ENCODE data around the gene GPR35.
"Not testable (repeated sequence)": the region's sequence is repeated elsewhere in the genome, so short reads cannot be mapped to it uniquely, and the experiment has no call there.

The GPR35 gene

DNA sequence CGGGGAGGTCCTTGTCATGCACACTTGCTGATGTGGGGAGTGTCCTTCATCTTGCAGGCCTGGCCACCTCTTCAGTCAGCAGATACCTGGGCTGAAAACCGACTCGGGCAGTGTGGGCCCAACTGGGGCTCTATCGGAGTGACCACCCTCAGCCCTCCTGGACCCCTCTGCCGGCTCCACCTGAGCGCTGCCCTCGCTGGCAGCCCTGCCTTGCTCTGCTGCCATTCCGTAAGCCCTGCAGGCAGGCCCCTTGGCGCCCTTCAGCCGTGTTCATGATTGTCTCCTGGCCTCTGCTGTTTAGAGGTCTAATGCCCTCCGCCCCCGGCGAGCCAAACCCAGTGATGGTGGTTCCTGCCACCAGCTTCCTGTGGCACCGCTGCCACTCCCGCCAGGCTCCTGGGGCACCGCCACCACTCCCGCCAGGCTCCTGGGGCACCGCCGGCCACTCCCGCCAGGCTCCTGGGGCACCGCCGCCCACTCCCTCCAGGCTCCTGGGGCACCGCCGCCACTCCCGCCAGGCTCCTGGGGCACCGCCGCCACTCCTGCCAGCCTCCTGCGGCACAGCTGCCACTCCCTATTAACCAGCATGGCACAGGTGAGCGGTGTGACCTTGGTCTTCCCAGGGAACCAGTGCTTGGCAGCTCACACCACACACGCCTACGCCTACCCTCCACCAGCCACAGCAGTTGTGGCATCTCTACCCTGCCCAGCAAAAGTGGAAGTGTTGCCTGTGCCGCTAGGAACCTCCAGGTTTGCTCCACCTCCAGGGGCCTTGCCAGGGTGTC, 22.8 kb upstream of the GPR35 start:
- DNase-seq (ENCODE audit: low read depth): no peak

DNA sequence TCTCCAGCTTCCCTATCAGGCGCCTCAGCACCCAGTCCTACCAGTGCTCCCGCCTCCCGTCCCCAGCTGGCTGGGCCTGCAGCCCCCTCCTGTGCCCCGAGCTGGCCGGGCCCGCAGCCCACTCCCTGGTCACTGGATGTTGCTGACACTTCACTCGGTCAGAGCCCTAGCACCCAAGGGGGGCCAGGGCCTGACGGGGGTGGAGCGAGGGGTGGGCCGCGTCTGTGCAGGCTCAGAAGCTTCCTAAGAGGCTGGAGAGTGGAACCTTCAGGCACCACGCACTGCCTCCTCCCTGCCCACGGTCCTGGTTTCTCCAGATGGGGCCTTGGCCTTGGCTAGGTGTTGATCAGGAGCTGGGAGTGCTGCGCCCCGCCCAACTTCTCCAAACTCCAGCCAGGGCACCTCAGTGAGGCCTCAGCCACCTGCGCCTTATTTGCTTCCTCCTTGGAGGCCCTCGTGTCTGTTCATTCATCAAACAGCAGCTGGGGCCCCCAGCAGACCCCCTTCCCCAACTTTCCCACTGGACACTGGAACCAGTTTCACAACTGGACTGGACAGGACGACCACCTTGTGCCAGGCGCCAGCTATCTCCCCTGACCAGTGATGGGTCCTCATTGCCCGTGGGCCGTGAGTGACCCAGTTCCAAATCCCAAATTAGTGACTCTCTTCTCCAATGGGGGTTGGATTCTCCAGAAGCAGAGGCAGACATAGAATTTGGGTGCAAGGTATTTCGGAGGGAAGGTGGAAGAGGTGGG, 22.0 kb upstream of the GPR35 start:
- DNase-seq (ENCODE audit: low read depth): no peak

DNA sequence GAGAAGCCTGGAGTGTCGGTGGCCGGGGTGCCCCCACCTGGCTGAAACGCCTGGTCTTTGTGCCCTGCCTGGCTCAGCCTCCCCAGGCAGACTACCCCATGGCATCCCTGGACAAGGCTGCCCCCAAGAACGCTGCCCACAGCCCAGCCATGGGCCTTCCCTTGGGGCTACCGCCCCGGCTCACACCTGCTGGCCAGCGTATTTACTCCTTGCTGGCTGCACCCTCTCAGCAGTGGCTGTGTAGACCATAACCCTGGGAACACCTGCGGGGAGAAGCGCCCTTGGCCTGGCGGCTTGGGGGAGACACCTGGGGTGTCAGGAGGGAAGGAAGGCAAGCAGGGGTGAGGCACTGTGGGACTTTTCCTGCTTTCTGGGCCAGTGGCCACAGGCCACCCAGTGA, 21.4 kb upstream of the GPR35 start:
- no peak for DNase-seq (ENCODE audit: low read depth)

DNA sequence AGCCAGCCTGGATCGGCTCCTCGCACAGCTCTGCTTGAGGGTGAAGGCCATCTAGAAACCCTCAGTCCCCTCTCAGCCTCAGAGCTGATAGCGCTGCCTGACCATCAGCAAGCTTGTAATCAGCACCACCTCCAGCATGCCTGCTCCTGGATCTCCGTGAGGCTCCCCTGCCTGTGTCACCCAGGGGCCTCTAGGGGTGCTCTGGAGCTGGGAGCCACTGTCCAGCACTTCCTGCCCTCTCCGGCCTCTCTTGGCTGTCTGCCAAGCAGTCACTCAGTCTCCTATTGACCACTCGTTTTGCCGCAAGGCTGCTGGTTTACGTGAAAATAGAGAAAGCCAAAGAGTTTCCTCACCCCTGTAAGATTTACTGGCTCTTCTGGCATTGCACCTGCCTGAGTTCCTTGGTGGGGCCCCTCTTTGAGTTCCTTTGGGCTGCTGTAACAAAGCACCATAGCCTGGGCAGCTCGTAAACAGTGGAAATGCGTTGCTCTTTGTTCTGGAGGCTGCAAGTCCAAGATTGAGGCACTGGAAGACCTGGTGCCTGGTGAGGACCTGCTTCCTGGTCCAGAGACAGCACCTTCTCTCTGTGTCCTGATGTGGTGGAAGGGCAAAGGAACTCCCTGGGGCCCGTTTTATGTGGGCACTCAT, 20.9 kb upstream of the GPR35 start:
- peak; percentile 74 for DNase-seq (ENCODE audit: low read depth)

DNA sequence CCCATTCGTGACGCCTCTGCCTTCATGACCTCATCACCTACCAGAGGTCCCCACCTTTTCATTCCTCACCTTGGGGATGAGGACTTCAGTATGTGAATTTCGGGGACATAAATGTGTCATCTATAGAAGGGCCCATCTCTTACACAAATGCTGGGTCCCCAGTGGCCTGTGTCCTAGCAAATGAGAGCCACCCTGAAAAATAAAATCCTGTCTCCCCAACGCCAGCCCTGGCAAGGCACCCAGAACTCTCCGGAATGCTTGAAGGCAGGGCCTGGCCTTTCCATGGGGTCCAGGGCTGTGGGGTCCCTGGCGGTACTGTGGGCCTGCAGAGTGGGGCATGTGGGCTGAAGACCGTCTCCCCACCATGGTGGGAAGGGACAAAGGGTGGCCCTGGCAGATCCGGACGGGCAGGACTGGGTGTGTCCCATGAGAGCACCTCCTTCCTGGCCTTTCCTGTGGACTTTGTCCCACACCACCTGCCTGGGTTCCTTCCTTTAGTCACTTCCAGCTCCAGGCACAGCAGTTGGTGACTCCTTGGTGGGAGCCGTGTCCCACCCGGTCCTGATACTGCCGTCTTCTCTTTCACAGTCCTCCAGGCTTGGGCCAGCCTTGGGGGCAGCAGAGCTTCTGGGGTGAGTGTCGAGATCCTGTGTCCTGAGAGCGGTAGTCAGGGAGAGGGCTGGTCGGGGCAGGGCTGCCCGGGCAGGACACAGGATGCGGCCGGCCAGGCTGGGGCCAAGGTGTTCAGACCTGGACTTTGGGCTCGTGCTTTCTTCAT, 20.2 kb upstream of the GPR35 start:
- DNase-seq (ENCODE audit: low read depth): no peak

DNA sequence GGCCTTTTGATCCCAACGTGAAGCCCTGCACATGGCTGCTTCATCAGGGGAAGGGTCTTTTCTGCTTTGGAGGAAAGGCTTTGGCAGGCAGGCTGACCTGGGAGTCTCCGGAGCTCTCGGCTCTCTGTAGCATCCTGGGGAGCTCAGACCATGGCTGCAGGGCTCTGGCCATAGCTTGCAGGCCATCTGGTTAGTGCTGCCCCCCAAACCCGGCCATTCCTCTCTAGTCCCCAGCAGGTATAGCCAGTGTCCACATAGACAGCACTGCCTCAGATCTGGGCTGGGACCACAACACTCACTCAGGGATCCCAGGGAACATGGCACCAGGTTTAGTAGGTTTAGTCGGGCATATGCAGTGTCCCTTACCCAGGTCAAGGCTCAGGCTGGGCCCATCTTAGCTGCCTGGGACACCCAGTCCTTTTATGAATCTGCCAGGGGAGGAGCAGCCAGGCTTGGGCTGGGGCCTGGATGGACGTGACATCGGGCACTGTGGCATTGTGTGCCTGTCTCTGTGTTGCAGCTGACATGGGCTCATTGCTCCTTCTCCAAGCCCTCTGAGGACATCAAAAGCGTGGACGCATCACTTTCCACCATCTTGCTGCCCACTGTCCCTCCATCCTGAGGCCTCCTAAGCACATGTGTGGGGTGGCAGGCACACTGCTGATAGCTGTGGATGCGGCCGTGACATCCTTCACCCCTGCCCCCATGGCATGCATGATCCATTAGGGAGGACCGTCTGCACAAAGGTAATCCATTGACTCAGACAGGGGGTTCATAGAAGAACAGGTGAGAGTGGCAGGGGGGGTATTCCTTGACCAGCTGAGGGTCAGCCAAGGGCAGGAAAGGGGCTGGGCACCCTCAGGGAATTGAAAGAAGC, 19.2 kb upstream of the GPR35 start:
- no peak for DNase-seq (ENCODE audit: low read depth)

DNA sequence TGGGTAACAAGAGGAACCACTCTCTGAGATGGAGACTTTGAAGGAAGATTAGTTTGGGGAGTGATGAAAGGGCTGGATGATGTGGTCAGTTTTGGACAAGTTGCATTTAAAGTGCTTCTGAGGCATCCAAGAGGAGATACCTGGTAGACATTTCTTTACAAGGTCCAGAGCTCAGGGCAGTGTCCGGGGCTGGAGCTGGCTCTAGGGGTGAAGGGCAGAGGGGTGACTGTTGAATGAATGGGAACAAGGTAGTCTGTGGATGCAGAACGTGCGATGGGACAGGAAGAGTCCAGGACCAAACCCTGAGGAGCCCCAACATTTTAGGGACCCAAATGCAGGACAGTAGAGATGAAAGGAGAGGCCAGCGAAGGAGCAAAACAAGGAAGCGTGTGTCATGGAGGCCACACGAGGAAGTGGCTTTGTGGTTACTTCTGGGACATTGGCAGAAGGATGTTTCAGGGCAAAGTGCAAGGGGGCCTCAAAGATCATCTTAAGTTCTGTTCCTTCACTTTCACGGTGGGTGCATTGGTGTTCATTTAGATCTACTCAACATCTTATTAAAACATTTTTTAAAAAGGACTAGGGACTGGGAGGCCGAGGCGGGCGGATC, 13.6 kb upstream of the GPR35 start:
- no peak for DNase-seq (ENCODE audit: low read depth)

DNA sequence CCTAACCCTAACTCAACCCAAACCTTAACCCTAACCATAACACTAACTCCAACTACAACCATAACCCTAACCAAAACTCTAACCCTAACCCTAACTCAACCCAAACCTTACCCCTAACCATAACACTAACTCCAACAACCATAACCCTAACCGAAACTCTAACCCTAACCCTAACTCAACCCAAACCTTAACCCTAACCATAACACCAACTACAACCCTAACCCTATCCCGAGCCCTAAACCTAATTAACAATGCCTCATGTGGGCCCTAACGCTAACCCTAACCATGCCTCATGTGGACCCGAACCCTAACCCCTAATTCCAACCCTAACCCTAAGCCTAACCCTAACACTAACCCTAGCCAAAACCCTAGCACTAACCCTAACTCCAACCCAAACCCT, 11.5 kb upstream of the GPR35 start:
- DNase-seq (ENCODE audit: low read depth): no peak

DNA sequence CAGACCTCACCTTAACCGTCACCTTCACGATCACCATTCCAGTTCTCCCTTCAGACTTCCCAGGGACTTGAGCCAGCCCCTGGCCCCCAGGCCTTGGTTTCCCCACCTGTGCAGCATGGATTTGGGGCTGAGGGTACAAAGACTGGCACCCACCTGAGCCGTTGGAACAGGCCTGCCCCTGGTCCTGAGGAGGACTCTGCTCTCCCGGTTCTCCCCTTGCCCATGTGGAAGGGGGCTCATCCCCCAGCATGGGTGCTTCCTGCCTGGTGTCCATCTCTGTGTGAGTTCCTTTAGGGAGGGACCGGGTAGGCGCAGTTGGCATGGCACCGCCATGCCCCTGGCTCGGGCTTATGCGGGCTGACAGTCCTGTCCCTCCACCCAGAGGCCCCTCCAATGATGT, 10.9 kb upstream of the GPR35 start:
- DNase-seq (ENCODE audit: low read depth): no peak

DNA sequence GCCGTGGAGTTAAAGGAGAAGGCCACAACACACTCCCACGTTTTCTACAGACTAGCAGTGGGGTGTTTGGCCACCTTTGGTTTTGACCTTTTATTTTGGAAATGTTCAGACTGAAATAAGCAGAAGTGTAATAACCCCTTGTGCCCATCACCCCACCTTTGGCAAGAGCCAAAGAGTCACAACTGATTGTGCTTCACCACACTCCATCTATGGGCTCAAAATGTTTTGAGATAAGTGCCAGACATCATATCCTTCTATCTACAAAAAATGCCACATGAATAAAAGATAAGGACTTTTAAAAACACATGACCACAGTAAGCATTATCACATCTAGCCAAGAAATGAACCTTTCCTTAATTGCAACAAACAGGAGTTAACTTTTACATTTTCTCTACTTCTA, 9.9 kb upstream of the GPR35 start:
- no peak for DNase-seq (ENCODE audit: low read depth)

DNA sequence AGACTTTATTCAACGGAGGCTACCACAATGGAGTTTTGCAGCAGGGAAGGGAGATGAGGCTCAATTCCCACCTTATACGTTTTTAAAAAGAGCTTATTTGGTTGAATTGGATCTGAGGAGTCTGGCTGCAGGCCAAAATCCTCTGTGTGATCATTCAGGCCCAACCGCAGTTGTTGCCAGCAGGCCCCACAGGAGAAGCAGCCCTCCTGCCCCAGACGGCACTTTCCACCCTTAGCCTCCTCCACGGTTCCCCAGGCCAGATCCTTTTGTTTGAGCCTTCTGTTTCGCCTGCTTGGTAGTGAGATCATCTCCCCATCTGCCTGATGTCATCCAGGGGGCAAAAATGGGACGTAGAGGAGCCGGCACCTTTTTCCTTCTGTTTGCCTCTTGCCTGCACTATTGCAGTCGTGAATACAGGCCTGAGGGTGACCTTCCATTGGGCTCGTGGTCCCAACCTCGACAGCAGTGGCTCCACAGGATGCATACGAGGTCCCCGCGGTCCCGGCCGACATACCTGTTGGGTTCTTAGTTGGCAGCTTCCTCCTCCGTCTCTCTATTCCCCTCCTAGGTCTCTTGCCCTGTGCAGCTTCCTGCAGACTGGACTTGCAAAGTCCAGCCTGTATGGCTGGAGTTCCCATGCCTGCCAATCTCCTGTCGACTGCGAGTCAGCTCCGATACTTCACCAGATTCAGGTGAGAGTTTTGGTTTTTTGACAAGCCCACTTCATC, 9.3 kb upstream of the GPR35 start:
- DNase-seq (ENCODE audit: low read depth): no peak

DNA sequence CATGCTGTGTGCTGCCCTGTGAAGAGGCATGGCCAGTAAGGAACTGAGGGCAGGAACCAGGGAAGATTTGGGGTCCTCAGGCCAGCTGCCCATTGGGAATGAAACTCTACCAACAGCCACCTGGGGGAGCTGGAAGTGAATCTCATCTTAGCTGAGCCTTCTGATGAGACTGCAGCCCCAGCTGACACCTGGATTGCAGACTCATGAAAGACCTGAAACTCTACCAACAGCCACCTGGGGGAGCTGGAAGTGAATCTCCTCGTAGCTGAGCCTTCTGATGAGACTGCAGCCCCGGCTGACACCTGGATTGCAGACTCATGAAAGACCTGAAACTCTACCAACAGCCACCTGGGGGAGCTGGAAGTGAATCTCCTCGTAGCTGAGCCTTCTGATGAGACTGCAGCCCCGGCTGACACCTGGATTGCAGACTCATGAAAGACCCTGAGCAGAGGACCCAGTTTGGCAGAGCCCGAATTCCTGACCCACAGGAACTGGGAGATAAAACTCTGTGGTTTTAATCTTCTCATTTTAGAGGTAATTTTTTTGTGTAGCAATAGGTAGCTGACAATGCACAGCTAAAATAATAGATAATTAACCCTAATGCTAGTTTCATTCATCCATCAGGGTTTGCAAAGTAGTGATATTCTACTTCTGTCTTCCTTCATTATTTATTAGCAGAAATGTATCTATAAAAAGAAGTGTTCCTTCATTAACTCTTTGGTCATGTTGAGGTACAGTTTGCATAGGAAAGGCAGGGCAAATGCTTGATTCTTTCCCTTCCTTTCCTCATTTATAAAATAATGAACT, 8.2 kb upstream of the GPR35 start:
- not testable (repeated sequence) for DNase-seq (ENCODE audit: low read depth)

DNA sequence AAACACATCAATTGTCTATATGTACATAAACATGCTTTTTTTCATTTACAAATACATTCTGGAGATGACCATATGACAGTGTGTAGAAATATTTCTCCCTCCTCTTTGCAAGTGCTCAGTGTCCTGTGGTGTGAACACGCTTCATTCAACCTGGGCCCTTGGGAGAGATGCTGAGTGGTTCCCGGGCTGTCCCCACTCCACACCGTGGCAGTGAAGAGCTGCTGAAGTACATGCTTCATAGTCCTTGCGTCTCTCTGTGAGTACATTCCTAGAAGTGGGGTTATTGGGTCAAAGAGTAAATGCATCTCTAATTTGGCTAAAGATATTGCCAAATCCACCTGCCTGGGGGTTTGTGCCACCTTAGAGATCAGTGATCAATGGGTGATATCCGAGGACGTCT, 6.5 kb upstream of the GPR35 start:
- DNase-seq (ENCODE audit: low read depth): no peak

DNA sequence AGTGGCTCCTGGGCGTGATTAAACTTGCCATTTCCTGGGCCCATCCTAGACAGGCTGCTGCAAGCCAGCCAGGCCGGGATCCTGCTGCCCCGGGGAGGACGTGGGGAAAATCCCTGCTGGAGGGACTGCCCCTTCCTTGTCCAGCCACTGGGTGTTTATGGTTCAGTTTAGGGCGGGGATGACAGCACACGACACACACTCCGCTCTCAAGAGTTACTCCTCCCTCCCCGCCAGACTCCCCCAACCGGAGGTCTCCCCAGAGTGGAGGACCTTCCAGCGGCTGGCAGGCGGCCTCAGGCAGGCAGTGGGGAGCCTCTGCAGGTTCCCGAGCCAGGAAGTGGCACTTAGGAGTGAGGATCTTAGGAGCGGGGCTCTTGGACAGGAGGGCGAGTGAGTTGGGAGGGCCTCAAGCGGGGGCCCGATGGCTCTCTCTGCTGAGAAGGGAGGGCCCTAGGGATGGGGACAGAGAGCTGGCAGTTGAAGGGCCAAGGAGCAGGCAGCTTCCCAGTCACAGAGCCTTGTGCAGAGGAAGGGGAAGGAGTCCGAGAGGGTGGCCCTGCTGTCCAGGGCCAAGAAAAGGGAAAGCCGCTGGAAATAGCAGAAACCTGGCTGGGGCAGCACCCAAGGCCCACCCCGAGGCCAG, 5.7 kb upstream of the GPR35 start:
- no peak for DNase-seq (ENCODE audit: low read depth)

DNA sequence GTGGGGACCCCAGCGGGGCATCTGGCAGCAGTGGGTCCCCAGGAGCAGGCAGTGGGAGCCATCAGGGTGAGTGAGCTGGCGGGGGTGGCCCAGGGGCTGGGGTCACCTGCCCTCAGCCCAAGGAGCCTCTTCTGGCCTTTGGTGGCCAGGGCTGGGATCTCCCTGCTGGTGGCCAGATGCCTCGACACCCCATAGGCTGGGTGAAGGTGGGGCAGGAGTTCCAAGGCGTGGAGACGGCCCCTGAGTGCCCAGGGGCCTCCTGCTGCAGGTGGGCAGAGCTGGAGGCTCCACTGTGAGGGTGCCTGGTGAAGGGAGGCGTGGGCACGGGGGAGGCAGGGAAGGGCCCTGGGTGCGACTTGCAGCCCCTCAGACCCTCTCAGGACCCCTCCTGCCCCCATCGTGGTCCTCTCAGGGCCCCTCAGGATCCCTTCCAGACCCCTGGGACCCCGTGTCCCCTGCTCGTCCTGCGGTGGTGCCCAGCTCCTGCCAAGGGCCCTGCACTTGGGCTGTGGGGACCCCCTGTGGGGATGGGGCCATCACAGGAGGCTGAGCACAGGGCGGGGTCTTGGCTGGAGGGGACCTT, 5.0 kb upstream of the GPR35 start:
- DNase-seq (ENCODE audit: low read depth): no peak

DNA sequence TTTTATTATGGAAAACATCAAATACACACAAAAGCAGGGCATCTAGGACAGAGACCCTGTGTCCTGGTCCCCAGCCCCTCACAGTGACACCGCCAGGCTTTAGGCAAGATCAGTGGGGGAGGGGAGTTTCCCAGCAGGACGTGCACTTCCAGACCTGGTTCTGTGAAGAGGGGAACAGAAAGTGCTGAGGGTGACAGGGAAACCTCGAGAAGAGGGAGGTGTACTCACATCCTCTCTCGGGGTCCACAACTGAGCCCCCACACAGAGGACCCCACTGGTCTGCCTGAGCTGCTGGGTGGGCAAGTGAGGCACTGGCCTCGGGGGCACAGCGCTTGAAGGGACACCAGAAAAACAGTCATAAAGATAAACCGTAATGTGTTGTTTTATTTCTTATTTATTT, 4.4 kb upstream of the GPR35 start:
- DNase-seq (ENCODE audit: low read depth): no peak

DNA sequence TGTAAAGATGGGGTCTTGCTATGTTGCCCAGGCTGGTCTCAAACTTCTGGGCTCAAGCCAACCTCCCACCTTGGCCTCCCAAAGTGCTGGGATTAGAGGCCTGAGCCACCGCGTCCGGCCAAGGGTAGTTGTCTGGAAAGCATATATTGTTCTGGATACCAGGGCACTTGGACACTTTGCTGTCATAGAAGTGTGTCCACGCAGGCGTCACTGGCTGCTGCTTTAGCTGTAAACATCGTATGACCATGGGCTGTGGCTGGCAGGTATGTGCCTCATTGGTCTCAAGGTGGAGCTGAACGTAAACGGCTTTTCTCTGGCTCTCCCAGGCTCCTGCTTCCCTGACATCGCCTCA, 3.2 kb upstream of the GPR35 start:
- DNase-seq (ENCODE audit: low read depth): no peak

DNA sequence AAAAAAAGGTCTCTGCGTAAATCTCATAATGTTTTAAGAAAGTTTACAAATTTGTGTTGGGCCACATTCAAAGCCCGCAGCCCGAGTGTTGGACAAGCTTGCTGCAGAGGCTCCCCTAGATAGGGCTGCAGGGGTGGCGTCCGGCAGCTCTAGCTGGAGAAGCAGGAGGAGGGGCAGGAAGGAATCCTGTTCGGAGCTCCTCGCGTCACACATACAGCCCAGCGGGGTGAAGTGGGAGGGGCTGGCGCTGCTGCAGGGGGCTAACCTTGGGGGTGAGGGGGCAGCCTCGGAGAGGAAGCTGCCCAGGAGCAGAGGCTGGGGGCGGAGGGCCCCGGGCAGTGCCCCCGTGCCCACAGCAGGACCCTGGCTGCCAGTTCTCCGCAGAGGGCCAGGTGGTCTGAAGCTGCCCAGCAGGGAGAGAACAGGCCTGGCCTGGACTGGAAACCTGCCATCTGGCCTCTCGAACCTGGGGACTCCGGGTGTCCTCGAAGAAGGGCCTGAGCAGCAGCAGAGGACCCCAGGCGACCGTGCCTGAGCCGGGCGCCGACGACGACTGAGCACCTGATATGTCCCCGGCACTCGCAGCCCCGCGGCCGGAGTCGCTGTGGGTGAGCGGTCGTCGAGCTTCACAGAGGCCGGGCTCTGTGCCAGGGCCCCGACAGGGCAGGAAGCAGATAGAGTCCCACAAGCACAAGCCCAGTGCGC, 2.6 kb upstream of the GPR35 start:
- no peak for DNase-seq (ENCODE audit: low read depth)
